ENCODE measurements around the gene STXBP3. TPM values are rescaled to one million over a fixed set of nuclear protein-coding genes. Genes with fewer than 3 reads are reported as not detected.

STXBP3 gene
- total and polyA plus RNA-seq, 2 of the 13 experiments (the other 11 are each of a cell fraction or from before 2014, with no cell fraction given) = 13.0 to 20.8 TPM

GRCh38 chr1:108842525-108843181 lies 96.2 kb downstream of the STXBP3 start:
- no peaks in the 10 kb centered on the region for H3K79me2 ChIP-seq (ENCODE audit: insufficient read depth, low read length)
- H3K4me1 ChIP-seq (ENCODE audit: insufficient read depth, low read length) = no peaks in the 10 kb centered on the region
- intact Hi-C loops (cut with micrococcal nuclease; ENCODE audit: unreplicated experiment) = no loop called here
- H3K9me3 ChIP-seq (ENCODE audit: low read length) = no peaks in the 10 kb centered on the region
- FAIRE-seq = no peak
- no peak for DNase-seq (ENCODE audit: low spot score)
- 0% methylated on average over 3 of the region's 3 CpGs for WGBS (ENCODE audit: low lambda C conversion rate)
- in situ Hi-C loops (cut with HindIII; ENCODE audit: extremely low pct_ligation_motif_present, low pct_unique_long_range_greater_than_20kb) = no loop called here
- no peak overlapping the region for H3K4me3 ChIP-seq (replicated peaks in 1 of 3; ENCODE audit: insufficient read depth in 1 of 3, low read depth in 2 of 3, low read length in 3 of 3)
- ChIA-PET CTCF (ENCODE audit: low intra/inter-chr PET ratio, low total read pairs) (no interaction called here), POLR2A (no interaction called here)
- H3K9ac ChIP-seq (ENCODE audit: insufficient read depth, low read depth, low read length) = no peak overlapping the region
- peaks cover 0 to 6% of the 10 kb centered on the region in 2 experiments; a peak in 1 of 5 replicates for H3K27me3 ChIP-seq (ENCODE audit: control insufficient read depth in 1 of 2, insufficient read depth in 2 of 2, low read length in 2 of 2)
- no peaks in the 10 kb centered on the region for H3K36me3 ChIP-seq (replicated peaks in 1 of 2; ENCODE audit: control insufficient read depth in 1 of 2, insufficient read depth in 2 of 2, low read length in 2 of 2)
- no peak for ATAC-seq
- no TSS peak for BruUV-seq (replicated peaks)
- H2AFZ ChIP-seq (ENCODE audit: low read length) = no peak overlapping the region
- no peak overlapping the region for H3K27ac ChIP-seq (ENCODE audit: extremely low read length, insufficient read depth, low read length)
- no peaks in the 10 kb centered on the region for H4K20me1 ChIP-seq (ENCODE audit: insufficient read depth, low read length)
- no peak overlapping the region for H3K4me2 ChIP-seq (ENCODE audit: low read depth, low read length)
- TF ChIP-seq UBTF (CRISPR knock-in tag; IDR thresholded peaks at IDR 0.05) (no peak), THAP11 (CRISPR knock-in tag; IDR thresholded peaks at IDR 0.05) (no peak), GTF2F1 (IDR thresholded peaks at IDR 0.05; ENCODE audit: low read length) (no peak), CEBPB (IDR thresholded peaks at IDR 0.05; ENCODE audit: borderline replicate concordance, low read depth, low read length) (no peak), ZFP41 (CRISPR knock-in tag; IDR thresholded peaks at IDR 0.05; ENCODE audit: borderline replicate concordance) (no peak), HMGXB4 (CRISPR knock-in tag; IDR thresholded peaks at IDR 0.05; ENCODE audit: borderline replicate concordance in 1 of 2, low read depth in 1 of 2) (no peak)
